Gastrocnemius medialis (tissue), 4 donors: Measurements from ENCODE around the gene RAB26. TPM values are rescaled to one million over a fixed set of nuclear protein-coding genes. Genes with fewer than 3 reads are reported as not detected.

Experiments used
- ATAC-seq, 2 donors: fragments of 150-250 bp; one replicate each; pipeline ENCODE4 v1.9.1; 2016
- DNase-seq, 2 donors: peaks; one replicate each; pipeline ENCODE4 v3.0.0-alpha.2; 2019
- H3K27ac ChIP-seq, 4 donors: fragments of 200-600 bp; sonication (generic); 1 replicate in 1 of 4; 2 replicates in 3 of 4; pipeline ENCODE4 v1.5.1; 2016 to 2018; ENCODE audit warnings: mild to moderate bottlenecking in 2 of 4, moderate library complexity in 1 of 4
- H3K27me3 ChIP-seq, 3 donors: fragments of 200-600 bp; sonication (generic) in 2 of 3; 1 replicate in 1 of 3; 2 replicates in 2 of 3; pipeline versions ENCODE4 v1.5.1 to v1.6.0; 2016 to 2019; ENCODE audit warnings: mild to moderate bottlenecking in 1 of 3, moderate library complexity in 1 of 3
- H3K36me3 ChIP-seq, 2 donors: fragments of 200-600 bp; sonication (generic) in 1 of 2; one replicate each; pipeline ENCODE4 v1.5.1; 2017 to 2018
- H3K4me1 ChIP-seq, 2 donors: fragments of 200-600 bp; sonication (generic) in 1 of 2; one replicate each; pipeline ENCODE4 v1.5.1; 2016 to 2017; ENCODE audit warnings: mild to moderate bottlenecking in 2 of 2
- H3K4me3 ChIP-seq, 4 donors: fragments of 200-600 bp; sonication (generic) in 3 of 4; 1 replicate in 1 of 4; 2 replicates in 3 of 4; pipeline ENCODE4 v1.5.1; 2016 to 2019; ENCODE audit warnings: mild to moderate bottlenecking in 2 of 4
- H3K9me3 ChIP-seq, 3 donors: fragments of 200-600 bp; sonication (generic) in 2 of 3; 1 replicate in 1 of 3; 2 replicates in 2 of 3; pipeline ENCODE4 v1.5.1; 2016 to 2019
- POLR2A ChIP-seq, 2 donors: fragments of 450-650 bp; IDR thresholded peaks; one replicate each; pipeline ENCODE4 v1.6.1; 2017; ENCODE audit warnings: antibody characterized with exemption in 2 of 2, mild to moderate bottlenecking in 2 of 2, moderate library complexity in 2 of 2
- in situ Hi-C, 4 donors: fragments of 200-750 bp; cut with MboI; loops; one replicate each; pipeline versions ENCODE4 v1.15.0 to v1.8.0; 2017; ENCODE audit warnings: low sequenced_read_pairs in 4 of 4
- intact Hi-C: fragments of 100-400 bp; cut with DNase I; formaldehyde crosslinking; loops from one replicate; pipeline ENCODE4 v1.15.1; 2023; ENCODE audit warnings: low total_unique reads
- total RNA-seq, 4 donors: library from RNA; depleted of rRNA; stranded (reverse); fragments of >200 nt; gene quantifications; one replicate each; pipeline versions ENCODE4 v1.1.0 to v1.2.3, GENCODE V29; 2016
- TF ChIP-seq, protein P1 (sequence below), 5 experiments: fragments of 450-650 bp in 3 of 5; fragments of 200-600 bp in 2 of 5; sonication (generic) in 2 of 5; IDR thresholded peaks in 4 of 5; conservative IDR thresholded peaks in 1 of 5; 1 replicate in 4 of 5; 2 replicates in 1 of 5; pipeline ENCODE4 v1.5.1; 2016 to 2019; ENCODE audit warnings: antibody characterized with exemption in 5 of 5, mild to moderate bottlenecking in 3 of 5, moderate library complexity in 3 of 5

Gene RAB26
- total RNA-seq, 4 donors from 2014 or later, result 1.3 to 4.2 TPM; not detected in 2

DNA sequence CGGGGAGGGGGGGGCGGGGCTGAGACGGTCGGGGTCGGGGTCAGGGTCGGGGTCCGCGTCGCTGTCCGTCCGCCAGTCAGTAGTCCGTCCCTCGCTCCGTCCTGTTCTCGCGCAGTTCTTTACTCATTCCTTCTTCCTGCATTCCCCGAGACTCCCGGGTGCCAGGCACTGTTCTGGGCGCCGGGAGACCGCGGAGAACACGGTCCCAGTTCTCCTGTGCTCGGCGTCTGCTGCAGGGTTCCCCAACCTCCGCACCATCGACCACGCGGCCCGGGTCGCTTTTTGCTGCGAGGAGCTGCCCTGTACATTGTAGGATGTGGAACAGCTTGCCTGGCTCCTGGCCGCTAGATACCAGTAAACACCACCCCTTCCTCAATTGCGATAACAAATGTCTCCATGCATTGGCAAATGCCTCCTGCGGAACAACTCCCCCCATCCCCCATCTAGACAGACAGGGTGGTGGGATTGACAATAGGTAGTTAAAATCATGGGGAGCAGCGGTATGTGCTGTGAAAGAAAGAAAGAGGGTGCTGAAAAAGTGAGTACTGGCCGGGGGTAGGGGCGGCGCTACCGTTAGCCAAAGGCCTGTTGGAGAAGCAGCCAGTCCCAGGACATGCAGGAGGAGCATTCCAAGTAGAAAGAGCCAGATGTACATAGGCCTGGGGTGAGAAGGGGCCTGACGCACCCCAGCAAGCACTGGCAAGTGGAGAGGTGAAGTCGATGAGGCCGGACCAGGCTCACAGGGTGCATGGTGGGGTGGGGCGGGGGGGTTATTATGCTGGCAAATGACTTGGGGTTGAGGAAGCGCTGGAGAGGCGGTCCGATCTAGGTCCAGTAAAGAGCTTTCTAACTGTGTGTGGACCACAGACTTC is 7.8 kb downstream of the RAB26 start:
- intact Hi-C loops (loop anchor here (1.0 to 5.0 kb wide), 3 partner anchors 95 to 516 kb away; partner anchors contain the start of genes ECI1 and RNPS1), in situ Hi-C loops (no loop called here)
- TF ChIP-seq, protein P1, sequence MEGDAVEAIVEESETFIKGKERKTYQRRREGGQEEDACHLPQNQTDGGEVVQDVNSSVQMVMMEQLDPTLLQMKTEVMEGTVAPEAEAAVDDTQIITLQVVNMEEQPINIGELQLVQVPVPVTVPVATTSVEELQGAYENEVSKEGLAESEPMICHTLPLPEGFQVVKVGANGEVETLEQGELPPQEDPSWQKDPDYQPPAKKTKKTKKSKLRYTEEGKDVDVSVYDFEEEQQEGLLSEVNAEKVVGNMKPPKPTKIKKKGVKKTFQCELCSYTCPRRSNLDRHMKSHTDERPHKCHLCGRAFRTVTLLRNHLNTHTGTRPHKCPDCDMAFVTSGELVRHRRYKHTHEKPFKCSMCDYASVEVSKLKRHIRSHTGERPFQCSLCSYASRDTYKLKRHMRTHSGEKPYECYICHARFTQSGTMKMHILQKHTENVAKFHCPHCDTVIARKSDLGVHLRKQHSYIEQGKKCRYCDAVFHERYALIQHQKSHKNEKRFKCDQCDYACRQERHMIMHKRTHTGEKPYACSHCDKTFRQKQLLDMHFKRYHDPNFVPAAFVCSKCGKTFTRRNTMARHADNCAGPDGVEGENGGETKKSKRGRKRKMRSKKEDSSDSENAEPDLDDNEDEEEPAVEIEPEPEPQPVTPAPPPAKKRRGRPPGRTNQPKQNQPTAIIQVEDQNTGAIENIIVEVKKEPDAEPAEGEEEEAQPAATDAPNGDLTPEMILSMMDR (IDR thresholded peaks at IDR 0.05 in 4 of 5, conservative IDR thresholded peaks at IDR 0.05 in 1 of 5), result no peak
- TF ChIP-seq POLR2A (IDR thresholded peaks at IDR 0.05), result no peak
- DNase-seq (no peak), ATAC-seq (no peak)
- Histone ChIP-seq H3K36me3 (no peaks in the 10 kb centered on the region), H3K27me3 (no peaks in the 10 kb centered on the region), H3K4me1 (peaks cover 48 to 63% of the 10 kb centered on the region in 2 donors), H3K4me3 (peak overlapping the region; percentile 57 to 82 (median 74)), H3K27ac (peak overlapping the region; percentile 56 to 83 (median 72)), H3K9me3 (no peaks in the 10 kb centered on the region)

DNA sequence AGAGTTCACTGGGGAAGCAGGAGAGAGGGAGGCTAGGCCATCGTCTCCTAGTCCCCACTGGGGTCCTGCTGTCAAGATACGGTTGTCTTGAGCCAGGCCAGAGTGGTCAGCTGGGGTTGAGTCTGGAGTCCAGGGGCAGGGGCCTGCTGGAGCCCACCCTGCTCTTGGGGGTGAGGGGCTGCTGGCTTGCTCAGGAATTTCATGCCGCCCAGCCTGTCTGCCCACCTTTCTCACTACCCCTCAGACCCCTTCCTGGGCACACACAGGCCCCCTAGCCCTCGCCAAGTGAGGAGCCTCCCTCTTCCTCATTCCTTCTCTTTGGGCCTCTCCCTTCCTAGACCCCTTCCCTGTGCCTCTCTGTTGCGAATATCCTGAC is 8.4 kb downstream of the RAB26 start:
- no peak for DNase-seq
- intact Hi-C loops (loop anchor here (5.0 kb wide), 1 partner anchor 515 kb away; no protein-coding TSS in a partner anchor), in situ Hi-C loops (no loop called here)
- no peak for ATAC-seq
- TF ChIP-seq, protein P1 (IDR thresholded peaks at IDR 0.05 in 4 of 5, conservative IDR thresholded peaks at IDR 0.05 in 1 of 5), result no peak
- no peak for TF ChIP-seq POLR2A (IDR thresholded peaks at IDR 0.05)
- peak overlapping the region; percentile 57 to 82 (median 74) for H3K4me3 ChIP-seq
- no peaks in the 10 kb centered on the region for H3K36me3 ChIP-seq
- H3K27ac ChIP-seq, result peak overlapping the region in 3 of 4 donors; percentile 18 to 76 (median 28)
- peaks cover 42 to 60% of the 10 kb centered on the region in 2 donors for H3K4me1 ChIP-seq
- no peaks in the 10 kb centered on the region for H3K9me3 ChIP-seq
- no peaks in the 10 kb centered on the region for H3K27me3 ChIP-seq

DNA sequence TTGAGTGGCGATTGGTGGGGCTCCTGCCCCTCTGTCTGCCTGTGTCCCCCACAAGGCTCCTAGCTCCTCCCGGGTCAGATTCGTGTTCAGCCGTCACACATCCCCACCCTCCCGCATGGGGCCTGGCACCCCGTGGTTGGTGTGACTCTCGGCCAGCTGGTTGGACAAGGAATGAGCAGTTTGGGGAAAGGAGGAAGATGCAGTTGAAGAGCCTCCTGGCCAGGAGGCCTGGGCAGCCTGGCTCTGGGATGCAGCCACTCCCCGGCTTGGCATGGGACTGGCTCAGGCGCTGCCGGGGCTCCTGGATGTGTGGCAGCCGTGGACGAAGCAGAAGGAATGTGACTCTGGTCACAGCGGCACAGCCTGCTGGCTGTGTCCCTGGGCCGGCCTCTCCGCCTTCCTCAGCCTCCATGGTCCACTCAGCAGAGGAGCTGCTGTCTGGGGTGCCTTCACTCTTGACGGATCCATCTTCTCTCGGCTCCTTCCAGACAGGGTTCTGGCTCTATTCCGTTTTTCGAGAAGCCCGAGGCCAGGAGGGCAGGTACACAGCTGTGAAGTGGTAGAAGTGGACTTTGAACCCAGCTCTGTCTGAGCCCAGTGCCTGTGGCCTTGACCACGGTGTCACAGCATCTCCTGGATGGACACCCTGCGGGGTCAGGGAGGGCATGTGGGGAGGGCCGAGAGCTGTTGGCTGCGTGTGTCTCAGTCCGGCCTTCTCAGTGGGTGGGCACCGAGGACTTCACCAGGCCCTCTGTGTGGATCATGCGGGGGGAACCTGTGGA is 9.2 kb downstream of the RAB26 start:
- Histone ChIP-seq H3K36me3 (no peaks in the 10 kb centered on the region), H3K27ac (peak overlapping the region in 3 of 4 donors; percentile 10 to 28 (median 18)), H3K27me3 (no peaks in the 10 kb centered on the region), H3K9me3 (no peaks in the 10 kb centered on the region), H3K4me3 (no peak overlapping the region), H3K4me1 (peaks cover 33 to 51% of the 10 kb centered on the region in 2 donors)
- ATAC-seq, result no peak
- no peak for TF ChIP-seq POLR2A (IDR thresholded peaks at IDR 0.05)
- TF ChIP-seq, protein P1 (IDR thresholded peaks at IDR 0.05 in 4 of 5, conservative IDR thresholded peaks at IDR 0.05 in 1 of 5), result no peak
- no peak for DNase-seq
- intact Hi-C loops, result loop anchor here (5.0 kb wide), 1 partner anchor 515 kb away; no protein-coding TSS in a partner anchor
- in situ Hi-C loops, result no loop called here

DNA sequence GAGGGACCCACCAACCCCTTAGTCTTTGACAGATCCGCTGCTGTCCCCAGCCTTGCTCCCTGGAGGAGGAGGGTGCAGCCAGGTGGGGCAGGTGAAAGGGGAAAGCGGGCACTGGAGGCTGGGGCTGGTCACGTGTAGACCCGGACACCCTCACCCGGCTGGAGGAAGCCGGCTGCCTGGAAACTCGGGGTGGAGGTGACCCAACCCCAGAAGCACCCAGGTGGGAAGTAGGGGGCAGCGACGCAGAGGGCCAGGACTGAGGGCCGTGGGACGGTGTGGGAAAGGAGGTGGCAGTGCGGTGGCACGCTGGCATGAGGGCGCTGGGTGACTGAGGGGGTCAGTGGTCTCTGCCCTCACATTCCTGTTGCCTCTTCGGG is 9.8 kb downstream of the RAB26 start:
- intact Hi-C loops (loop anchor here (5.0 kb wide), 1 partner anchor 514 kb away; no protein-coding TSS in a partner anchor), in situ Hi-C loops (no loop called here)
- TF ChIP-seq POLR2A (IDR thresholded peaks at IDR 0.05), result no peak
- TF ChIP-seq, protein P1 (IDR thresholded peaks at IDR 0.05 in 4 of 5, conservative IDR thresholded peaks at IDR 0.05 in 1 of 5), result no peak
- no peak for DNase-seq
- H3K27me3 ChIP-seq, result no peaks in the 10 kb centered on the region
- H3K36me3 ChIP-seq, result no peaks in the 10 kb centered on the region
- no peak for ATAC-seq
- H3K4me1 ChIP-seq, result peaks cover 27 to 46% of the 10 kb centered on the region in 2 donors
- no peak overlapping the region for H3K27ac ChIP-seq
- H3K4me3 ChIP-seq, result no peak overlapping the region
- no peaks in the 10 kb centered on the region for H3K9me3 ChIP-seq
